GM19324 (cell line): ENCODE results near the gene MAN1A1.

Experiments used
- ATAC-seq: cut with Tn5 transposase; IDR thresholded peaks from one replicate; pipeline ENCODE4 v1.9.1; 2021; ENCODE audit warnings: mild to moderate bottlenecking, moderate library complexity; ENCODE audit not compliant: unreplicated experiment, low FRiP score

MAN1A1 gene

GRCh38 chr6:119347466-119348095, 2.0 kb downstream of the MAN1A1 start:
- no peak for ATAC-seq

DNA sequence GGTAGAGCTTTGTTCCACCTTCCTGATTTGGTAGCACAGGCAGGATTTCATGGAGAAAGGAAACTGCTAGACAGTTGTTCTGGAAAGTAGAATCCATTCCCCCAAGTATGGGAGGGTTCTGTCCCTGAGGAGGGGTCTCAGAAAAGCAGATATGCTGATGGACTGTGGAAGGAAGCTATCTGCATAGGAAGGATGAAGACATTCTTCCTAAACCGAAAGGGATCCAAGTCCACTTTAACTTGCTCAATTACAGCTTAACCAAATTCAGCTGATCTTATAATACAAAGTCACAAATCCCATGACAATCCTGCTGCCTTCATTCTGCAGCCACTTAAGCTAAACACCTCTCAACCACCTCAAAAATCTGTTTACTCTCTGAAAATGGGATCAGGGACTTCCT, 2.6 kb downstream of the MAN1A1 start:
- ATAC-seq: no peak

- no peak for ATAC-seq
These were observed 3.1 kb downstream of the MAN1A1 start for GRCh38 chr6:119346450-119346849.

DNA sequence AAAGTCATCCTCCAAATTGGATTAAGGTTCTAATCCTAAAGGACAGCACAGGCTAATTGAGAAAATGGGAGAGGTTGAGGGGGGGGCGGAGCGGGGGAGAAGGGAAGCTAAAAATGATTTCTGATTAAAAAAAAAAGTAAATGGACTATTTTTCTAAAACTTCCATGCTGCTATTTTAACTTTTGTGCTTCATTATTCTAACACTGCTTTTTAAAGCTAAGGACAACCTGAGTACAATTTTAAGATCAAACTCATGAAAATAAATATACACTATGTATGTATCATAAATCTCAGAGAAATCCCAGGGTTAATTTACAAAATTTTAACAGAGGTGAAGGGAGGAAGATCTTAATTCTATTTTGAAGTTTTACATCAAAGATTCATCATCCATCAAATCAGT, 4.4 kb downstream of the MAN1A1 start:
- ATAC-seq: no peak

GRCh38 chr6:119344306-119344705, 5.3 kb downstream of the MAN1A1 start:
- no peak for ATAC-seq

- ATAC-seq: no peak
These were observed 5.9 kb downstream of the MAN1A1 start for GRCh38 chr6:119343573-119344146.

GRCh38 chr6:119343167-119343566, 6.4 kb downstream of the MAN1A1 start:
- ATAC-seq: no peak

- ATAC-seq: no peak
These were observed 7.1 kb downstream of the MAN1A1 start for GRCh38 chr6:119342430-119342829.

- no peak for ATAC-seq
These were observed 8.6 kb downstream of the MAN1A1 start for GRCh38 chr6:119340796-119341487.

- no peak for ATAC-seq
These were observed 9.6 kb downstream of the MAN1A1 start for GRCh38 chr6:119339941-119340456.

DNA sequence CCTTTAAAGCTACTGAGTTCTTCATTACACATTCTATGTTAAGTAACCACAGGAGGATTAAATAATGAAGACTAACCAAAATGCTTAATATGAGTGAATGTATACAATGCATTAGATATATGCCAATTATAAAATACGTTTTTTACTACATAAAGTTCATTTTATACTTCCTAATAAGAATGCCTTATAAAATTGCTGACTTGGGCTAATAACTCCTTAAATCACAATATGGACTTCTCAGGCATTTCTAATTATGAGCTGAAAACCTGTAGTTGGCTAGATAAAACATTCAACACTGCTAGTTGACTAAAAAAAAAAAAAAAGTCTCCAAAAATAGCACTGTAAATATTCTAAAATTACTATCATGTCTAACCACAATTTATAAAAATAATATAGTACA, 11.8 kb downstream of the MAN1A1 start:
- no peak for ATAC-seq

GRCh38 chr6:119337252-119337651, 12.3 kb downstream of the MAN1A1 start:
- no peak for ATAC-seq

- ATAC-seq: no peak
These were observed 14.9 kb downstream of the MAN1A1 start for GRCh38 chr6:119334535-119335264.

GRCh38 chr6:119333707-119334295, 15.8 kb downstream of the MAN1A1 start:
- no peak for ATAC-seq

GRCh38 chr6:119333063-119333609, 16.4 kb downstream of the MAN1A1 start:
- no peak for ATAC-seq

- ATAC-seq: no peak
These were observed 17.8 kb downstream of the MAN1A1 start for GRCh38 chr6:119331663-119332286.

GRCh38 chr6:119330520-119331113, 18.9 kb downstream of the MAN1A1 start:
- ATAC-seq: no peak

DNA sequence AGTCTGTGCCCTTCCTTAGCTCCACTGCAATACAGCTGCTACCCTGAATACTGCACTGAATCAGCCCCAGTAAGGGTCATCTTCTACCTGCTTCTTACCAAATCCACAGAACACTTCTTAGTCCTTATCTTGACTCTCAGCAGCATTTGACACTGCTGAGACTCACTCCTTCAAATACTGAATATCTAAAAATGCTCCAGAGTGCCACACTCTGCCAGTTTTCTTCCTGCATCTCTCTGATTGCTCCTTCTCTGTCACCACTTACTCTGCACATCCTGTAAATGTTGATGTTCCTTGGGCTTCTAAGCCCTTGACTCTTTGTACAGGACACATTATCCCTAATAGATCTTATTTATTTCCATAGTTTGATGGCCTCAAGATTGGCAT, 19.8 kb downstream of the MAN1A1 start:
- ATAC-seq: no peak

DNA sequence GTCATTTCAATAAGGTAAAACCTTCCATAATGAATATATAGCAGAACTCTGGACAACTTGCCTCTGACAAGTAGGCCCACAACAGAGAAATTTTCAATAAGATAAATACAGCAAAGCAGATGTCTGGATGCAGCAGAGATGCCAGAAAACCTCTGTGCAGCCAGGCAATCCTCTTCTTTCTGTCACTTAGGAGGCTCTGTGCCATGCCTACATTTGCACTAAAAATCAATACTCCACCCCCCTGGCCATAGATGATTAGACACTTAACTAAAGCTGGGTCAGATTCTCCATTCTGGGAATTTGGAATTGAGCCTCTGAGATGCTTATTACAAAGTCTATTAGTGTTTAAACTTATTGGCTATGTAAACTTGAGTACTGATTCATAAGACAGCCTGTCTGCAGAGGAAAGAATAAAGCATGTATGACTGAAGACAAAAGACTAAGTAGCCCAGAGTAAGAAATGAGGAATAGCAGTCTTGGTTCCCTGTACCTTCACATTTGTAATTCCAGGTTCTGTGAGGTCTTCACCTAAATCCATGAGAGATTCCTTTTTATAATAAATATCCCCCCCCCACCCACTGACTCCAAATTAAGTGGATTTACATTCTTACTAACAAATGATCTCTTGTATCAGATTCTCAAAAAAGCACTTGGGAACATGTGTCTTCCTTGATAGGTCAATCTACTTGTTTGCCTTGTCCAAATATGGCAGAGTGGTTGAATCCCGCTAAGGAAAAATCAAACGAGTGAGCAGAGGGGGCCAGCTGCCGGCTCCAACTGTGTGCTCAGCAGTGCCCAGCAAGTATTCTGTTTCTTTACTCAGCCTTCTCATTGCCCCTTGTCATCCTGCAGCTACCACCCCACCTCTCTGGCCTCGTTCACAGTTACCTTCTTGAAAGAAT, 20.4 kb downstream of the MAN1A1 start:
- no peak for ATAC-seq
